DLD1 (cell line): ENCODE data around the gene SIRT6.
"Not testable (repeated sequence)": the region's sequence is repeated elsewhere in the genome, so short reads cannot be mapped to it uniquely, and the experiment has no call there.

Experiments used
- in situ Hi-C: cut with HindIII; loops from 2 replicates; pipeline ENCODE4 v1.10.0; 2017; ENCODE audit warnings: low sequenced_read_pairs

SIRT6 gene

GRCh38 chr19:4200940-4201542 is 18.7 kb upstream of the SIRT6 start:
- in situ Hi-C loops, result loop anchor here (25.0 kb wide), 1 partner anchor 214 kb away; the partner anchor contains the start of gene EEF2

- in situ Hi-C loops, result loop anchor here (25.0 kb wide), 1 partner anchor 212 kb away; the partner anchor contains the start of gene EEF2
Measured at GRCh38 chr19:4199699-4200293, 17.4 kb upstream of the SIRT6 start.

GRCh38 chr19:4198467-4199126 is 16.2 kb upstream of the SIRT6 start:
- in situ Hi-C loops, result no loop called here

GRCh38 chr19:4197625-4198466 is 15.5 kb upstream of the SIRT6 start:
- in situ Hi-C loops, result no loop called here

- in situ Hi-C loops, result no loop called here
Measured at GRCh38 chr19:4197228-4197624, 14.9 kb upstream of the SIRT6 start.

GRCh38 chr19:4196587-4197148 is 14.3 kb upstream of the SIRT6 start:
- in situ Hi-C loops, result no loop called here

- in situ Hi-C loops, result no loop called here
Measured at GRCh38 chr19:4196009-4196408, 13.6 kb upstream of the SIRT6 start.

GRCh38 chr19:4194353-4194752 is 12.0 kb upstream of the SIRT6 start:
- in situ Hi-C loops, result no loop called here

GRCh38 chr19:4192537-4192936 is 10.2 kb upstream of the SIRT6 start:
- in situ Hi-C loops, result not testable (repeated sequence)

GRCh38 chr19:4189641-4190040 is 7.3 kb upstream of the SIRT6 start:
- in situ Hi-C loops, result no loop called here

GRCh38 chr19:4187313-4188122 is 5.2 kb upstream of the SIRT6 start:
- in situ Hi-C loops, result no loop called here

- in situ Hi-C loops, result no loop called here
Measured at GRCh38 chr19:4186087-4186993, 4.0 kb upstream of the SIRT6 start.

GRCh38 chr19:4185413-4186086 is 3.2 kb upstream of the SIRT6 start:
- in situ Hi-C loops, result no loop called here

GRCh38 chr19:4184718-4185352 is 2.5 kb upstream of the SIRT6 start:
- in situ Hi-C loops, result no loop called here

- in situ Hi-C loops, result no loop called here
Measured at GRCh38 chr19:4183967-4184717, 1.8 kb upstream of the SIRT6 start.

- in situ Hi-C loops, result no loop called here
Measured at GRCh38 chr19:4181053-4181508, 1.3 kb downstream of the SIRT6 start.

- in situ Hi-C loops, result no loop called here
Measured at GRCh38 chr19:4178990-4179389, 3.4 kb downstream of the SIRT6 start.
